A549 (cell line): Measurements from ENCODE around the gene GTF3C1.

ENCODE experiments used
- CHD2 ChIP-seq: fragments of 150-350 bp; IDR thresholded peaks from 2 replicates; pipeline ENCODE4 v1.6.1; 2014; ENCODE audit warnings: low read length; ENCODE audit not compliant: partially characterized antibody
- CTCF ChIP-seq: fragments of >200 bp; sonication (Bioruptor Twin); formaldehyde crosslinking; IDR thresholded peaks from 3 replicates; pipeline ENCODE4 v1.5.1; 2016
- MAZ ChIP-seq: fragments of 150-350 bp; IDR thresholded peaks from 2 replicates; pipeline ENCODE4 v1.6.1; 2014; ENCODE audit warnings: antibody characterized with exemption, low read depth, low read length, borderline replicate concordance
- MYC ChIP-seq: IDR thresholded peaks from 2 replicates; pipeline ENCODE4 v1.6.1; 2012; ENCODE audit warnings: mild to moderate bottlenecking, inconsistent platforms, low read length, improper control_type of control experiment, borderline replicate concordance
- PBX3 ChIP-seq: IDR thresholded peaks from 2 replicates; pipeline ENCODE4 v1.6.1; 2012
- POLR2A ChIP-seq: IDR thresholded peaks from 2 replicates; pipeline ENCODE4 v1.6.1; 2012; ENCODE audit warnings: mild to moderate bottlenecking, low read length
- POLR2AphosphoS2 ChIP-seq: conservative IDR thresholded peaks from 2 replicates; pipeline ENCODE4 v1.6.1; 2012; ENCODE audit warnings: low read length, improper control_type of control experiment, inconsistent platforms
- RAD21 ChIP-seq, 2 experiments: fragments of >200 bp in 1 of 2; sonication (Bioruptor Twin) in 1 of 2; formaldehyde crosslinking in 1 of 2; IDR thresholded peaks in 1 of 2; conservative IDR thresholded peaks in 1 of 2; 2 replicates in 1 of 2; 3 replicates in 1 of 2; pipeline ENCODE4 v1.6.1; 2012 to 2018; ENCODE audit warnings: inconsistent platforms in 1 of 2
- RFX5 ChIP-seq: fragments of 450-650 bp; IDR thresholded peaks from 2 replicates; pipeline ENCODE4 v1.7.1; 2014; ENCODE audit warnings: antibody characterized with exemption, mild to moderate bottlenecking, moderate library complexity
- ZNF302 ChIP-seq: fragments of 250-450 bp; sonication (Bioruptor Pico); IDR thresholded peaks from 2 replicates; pipeline ENCODE4 v1.9.0; 2021; ENCODE audit warnings: inconsistent platforms, mild to moderate bottlenecking, moderate library complexity

- TF ChIP-seq CTCF (no peak), RFX5 (no peak), ZNF302 (no peak), POLR2A (no peak), RAD21 (conservative IDR thresholded peaks at IDR 0.05 in 1 of 2, IDR thresholded peaks at IDR 0.05 in 1 of 2) (no peak), CHD2 (no peak), MAZ (no peak), MYC (no peak), POLR2AphosphoS2 (no peak), PBX3 (no peak)
Measured at GRCh38 chr16:27531186-27531585, 18.5 kb downstream of the GTF3C1 start.
